SU-DHL-6 (cell line): ENCODE results near the gene TRMO.
"Not testable (repeated sequence)": the region's sequence is repeated elsewhere in the genome, so short reads cannot be mapped to it uniquely, and the experiment has no call there.

Experiments
- H2AFZ ChIP-seq: fragments of 200-600 bp; sonication (generic); 2 replicates; pipeline ENCODE4 v1.6.1; 2014; ENCODE audit warnings: low read depth, mild to moderate bottlenecking, moderate library complexity, mixed read lengths, antibody characterized with exemption, low read length; ENCODE audit not compliant: severe bottlenecking
- H3F3A ChIP-seq: fragments of 200-600 bp; shearing (Covaris generic); 2 replicates; pipeline ENCODE4 v1.6.0; 2016; ENCODE audit warnings: antibody characterized with exemption, mild to moderate bottlenecking; ENCODE audit not compliant: insufficient read depth
- H3K27ac ChIP-seq: fragments of 200-600 bp; sonication (generic); 2 replicates; pipeline ENCODE4 v1.5.1; 2016; ENCODE audit warnings: low read depth, mild to moderate bottlenecking, low read length, moderate library complexity, mixed read lengths
- H3K27me3 ChIP-seq: fragments of 200-600 bp; sonication (generic), shearing (Covaris generic); 2 replicates; pipeline ENCODE4 v1.6.0; 2014; ENCODE audit warnings: mild to moderate bottlenecking, low read length
- H3K36me3 ChIP-seq: fragments of 200-600 bp; sonication (generic); 2 replicates; pipeline ENCODE4 v1.6.1; 2014; ENCODE audit warnings: mild to moderate bottlenecking, low read length, mixed read lengths
- H3K4me2 ChIP-seq: fragments of 300-600, 200-600 bp; shearing (Covaris generic), sonication (generic); 2 replicates; pipeline ENCODE4 v1.6.0; 2014; ENCODE audit warnings: low read length, low read depth, mild to moderate bottlenecking; ENCODE audit not compliant: poor library complexity, severe bottlenecking
- H3K4me3 ChIP-seq: fragments of 200-600 bp; sonication (generic); 2 replicates; pipeline ENCODE4 v1.5.1; 2014; ENCODE audit warnings: antibody characterized with exemption, low read length, mild to moderate bottlenecking, mixed read lengths; ENCODE audit not compliant: insufficient read depth, poor library complexity, severe bottlenecking
- H3K79me2 ChIP-seq: fragments of 200-600 bp; sonication (generic); 2 replicates; pipeline ENCODE4 v1.6.1; 2014; ENCODE audit warnings: mild to moderate bottlenecking, low read length, moderate library complexity; ENCODE audit not compliant: insufficient read depth
- H3K9ac ChIP-seq: fragments of 200-600 bp; sonication (generic); 2 replicates; pipeline ENCODE4 v1.7.0; 2014; ENCODE audit warnings: mild to moderate bottlenecking, low read length
- H3K9me2 ChIP-seq: fragments of 200-600 bp; sonication (generic); replicated peaks from 2 replicates; pipeline ENCODE4 v1.6.1; 2014; ENCODE audit warnings: low read length; ENCODE audit not compliant: insufficient read depth
- H3K9me3 ChIP-seq: fragments of 200-600 bp; sonication (generic); 2 replicates; pipeline ENCODE4 v1.6.1; 2014; ENCODE audit warnings: low read length, mixed read lengths; ENCODE audit not compliant: insufficient read depth
- H4K20me1 ChIP-seq: fragments of 200-600 bp; sonication (generic); 2 replicates; pipeline ENCODE4 v1.6.1; 2014; ENCODE audit warnings: low read depth, mild to moderate bottlenecking, antibody characterized with exemption, low read length, moderate library complexity, mixed read lengths
- CTCF ChIP-seq: fragments of 200-600 bp; sonication (generic); IDR thresholded peaks from one replicate; pipeline ENCODE4 v1.5.1; 2017; ENCODE audit warnings: antibody characterized with exemption, mild to moderate bottlenecking, low read length, moderate library complexity; ENCODE audit not compliant: insufficient read depth, poor library complexity, severe bottlenecking
- EZH2phosphoT487 ChIP-seq: fragments of 200-600 bp; sonication (generic), shearing (Covaris generic); conservative IDR thresholded peaks from 2 replicates; pipeline ENCODE4 v1.6.1; 2018; ENCODE audit warnings: mild to moderate bottlenecking, antibody characterized with exemption, low read length, moderate library complexity, mixed read lengths

The TRMO gene

GRCh38 chr9:97954550-97954989 lies 32.3 kb upstream of the TRMO start:
- no peak overlapping the region for H3K27ac ChIP-seq
- H3K27me3 ChIP-seq: no peaks in the 10 kb centered on the region
- no peak overlapping the region for H3K4me2 ChIP-seq
- no peak overlapping the region for H3K4me3 ChIP-seq
- no peak overlapping the region for H3K9ac ChIP-seq
- no peaks in the 10 kb centered on the region for H3K36me3 ChIP-seq
- no peaks in the 10 kb centered on the region for H3K9me3 ChIP-seq
- H3F3A ChIP-seq: no peaks in the 10 kb centered on the region
- no peaks in the 10 kb centered on the region for H4K20me1 ChIP-seq
- TF ChIP-seq CTCF: peak; percentile 59
- no peak for TF ChIP-seq EZH2phosphoT487
- no peaks in the 10 kb centered on the region for H3K79me2 ChIP-seq
- no peak overlapping the region for H2AFZ ChIP-seq
- H3K9me2 ChIP-seq: no peaks in the 10 kb centered on the region

- peak overlapping the region; percentile 75 for H2AFZ ChIP-seq
- H3K4me2 ChIP-seq: peak overlapping the region; percentile 40
Measured at GRCh38 chr9:97950873-97951272, 28.6 kb upstream of the TRMO start.

GRCh38 chr9:97947094-97947493 lies 24.8 kb upstream of the TRMO start:
- not testable (repeated sequence) for H3K79me2 ChIP-seq, H3K27ac ChIP-seq, H3K4me3 ChIP-seq, H3K9ac ChIP-seq, H3F3A ChIP-seq, H4K20me1 ChIP-seq, H2AFZ ChIP-seq, H3K27me3 ChIP-seq, H3K9me2 ChIP-seq, H3K9me3 ChIP-seq, H3K4me2 ChIP-seq, H3K36me3 ChIP-seq

More at GRCh38 chr9:97950873-97951272, 28.6 kb upstream of the TRMO start:
- not testable (repeated sequence) for H3K79me2 ChIP-seq, H3K4me3 ChIP-seq, H3K9me2 ChIP-seq, H3K27me3 ChIP-seq, H3K9me3 ChIP-seq, H3F3A ChIP-seq, H4K20me1 ChIP-seq, H3K36me3 ChIP-seq, H3K27ac ChIP-seq
- peak overlapping the region; percentile 35; the same call in 1 of the 2 replicates for H3K9ac ChIP-seq

- not testable (repeated sequence) for H3K27ac ChIP-seq, H3K4me2 ChIP-seq, H3K4me3 ChIP-seq, H3K9me2 ChIP-seq, H3K9ac ChIP-seq, H4K20me1 ChIP-seq, H3K9me3 ChIP-seq, H3K36me3 ChIP-seq, H3F3A ChIP-seq, H2AFZ ChIP-seq, H3K27me3 ChIP-seq, H3K79me2 ChIP-seq
Measured at GRCh38 chr9:97945470-97945869, 23.2 kb upstream of the TRMO start.

- H3K27ac ChIP-seq: no peak overlapping the region
- H3K4me3 ChIP-seq: no peak overlapping the region
- H2AFZ ChIP-seq: no peak overlapping the region
- H3K36me3 ChIP-seq: no peaks in the 10 kb centered on the region
- no peaks in the 10 kb centered on the region for H4K20me1 ChIP-seq
- TF ChIP-seq CTCF (no peak), EZH2phosphoT487 (no peak)
- H3K27me3 ChIP-seq: no peaks in the 10 kb centered on the region
- H3K9ac ChIP-seq: no peak overlapping the region
- H3K4me2 ChIP-seq: no peak overlapping the region
- no peaks in the 10 kb centered on the region for H3F3A ChIP-seq
- no peaks in the 10 kb centered on the region for H3K9me3 ChIP-seq
- no peaks in the 10 kb centered on the region for H3K9me2 ChIP-seq
- no peaks in the 10 kb centered on the region for H3K79me2 ChIP-seq
Measured at GRCh38 chr9:97944612-97945011, 22.3 kb upstream of the TRMO start.
